B cell (primary cell): ENCODE measurements around the gene GNA15. TPM values are rescaled to one million over a fixed set of nuclear protein-coding genes. Genes with fewer than 3 reads are reported as not detected.
"Not testable (repeated sequence)": the region's sequence is repeated elsewhere in the genome, so short reads cannot be mapped to it uniquely, and the experiment has no call there.

Source experiments
- ATAC-seq: fragments of 200-7000 bp; cut with Tn5 transposase; one replicate; pipeline ENCODE4 v1.10.0; 2021; ENCODE audit warnings: low read depth, mild to moderate bottlenecking, moderate number of reproducible peaks, moderate library complexity
- CTCF ChIA-PET: fragments of 350-600 bp; sonication (Branson Sonifier 250); formaldehyde crosslinking; loops from one replicate; lab custom pipeline; 2021; ENCODE audit warnings: antibody characterized with exemption, inconsistent platforms; lab: Charles Lee
- POLR2A ChIA-PET: fragments of 350-600 bp; sonication (Branson Sonifier 250); formaldehyde crosslinking; loops from one replicate; lab custom pipeline; 2021; ENCODE audit warnings: antibody characterized with exemption; lab: Charles Lee
- DNase-seq: peaks from one replicate; pipeline ENCODE4 v3.0.0; 2013
- H2AFZ ChIP-seq: 2 replicates; pipeline ENCODE4 v1.6.1; 2012; ENCODE audit warnings: mild to moderate bottlenecking, low read depth, low read length; ENCODE audit not compliant: insufficient read depth, poor library complexity, severe bottlenecking
- H3K27ac ChIP-seq, 2 donors: 1 replicate in 1 of 2; 2 replicates in 1 of 2; pipeline ENCODE4 v1.5.1; 2012 to 2013; ENCODE audit warnings: low read length in 2 of 2, mild to moderate bottlenecking in 2 of 2, moderate library complexity in 1 of 2
- H3K27me3 ChIP-seq, 4 experiments: fragments of 200-600 bp in 1 of 4; sonication (generic) in 1 of 4; replicated peaks in 1 of 4; 1 replicate in 2 of 4; 2 replicates in 2 of 4; pipeline versions ENCODE4 v1.6.1 to v1.7.0; 2013 to 2016; ENCODE audit warnings: low read length in 3 of 4, mild to moderate bottlenecking in 2 of 4, mixed read lengths in 1 of 4, moderate library complexity in 1 of 4; ENCODE audit not compliant: insufficient read depth in 4 of 4, control insufficient read depth in 3 of 4; ENCODE audit errors: control extremely low read depth in 1 of 4
- H3K36me3 ChIP-seq, 2 experiments: replicated peaks in 1 of 2; 1 replicate in 1 of 2; 2 replicates in 1 of 2; pipeline versions ENCODE4 v1.6.1 to v1.7.1; 2013; ENCODE audit warnings: low read length in 1 of 2; ENCODE audit not compliant: insufficient read depth in 2 of 2, control insufficient read depth in 1 of 2; ENCODE audit errors: control extremely low read depth in 1 of 2, extremely low read depth in 1 of 2
- H3K4me1 ChIP-seq, 2 donors: fragments of 200-600 bp in 1 of 2; sonication (generic) in 1 of 2; 1 replicate in 1 of 2; 2 replicates in 1 of 2; pipeline versions ENCODE4 v1.5.1 to v1.6.1; 2013 to 2017; ENCODE audit warnings: low read length in 2 of 2; ENCODE audit not compliant: control insufficient read depth in 2 of 2, insufficient read depth in 2 of 2
- H3K4me2 ChIP-seq: replicated peaks from 2 replicates; pipeline ENCODE3; 2012; ENCODE audit warnings: mild to moderate bottlenecking, low read depth, low read length; ENCODE audit not compliant: poor library complexity, severe bottlenecking
- H3K4me3 ChIP-seq, 5 experiments: fragments of 200-600 bp in 1 of 5; sonication (generic) in 1 of 5; 1 replicate in 3 of 5; 2 replicates in 2 of 5; pipeline versions ENCODE4 v1.5.1 to v1.7.0; 2011 to 2016; ENCODE audit warnings: low read length in 4 of 5, mild to moderate bottlenecking in 4 of 5, low read depth in 2 of 5, control low read depth in 1 of 5, moderate library complexity in 1 of 5; ENCODE audit not compliant: insufficient read depth in 1 of 5; ENCODE audit errors: control extremely low read depth in 1 of 5, extremely low read depth in 1 of 5
- H3K79me2 ChIP-seq: fragments of 200-600 bp; sonication (generic); one replicate; pipeline ENCODE4 v1.6.0; 2016; ENCODE audit warnings: low read length; ENCODE audit not compliant: control insufficient read depth, insufficient read depth
- H3K9ac ChIP-seq: fragments of 200-600 bp; sonication (generic); 2 replicates; pipeline ENCODE4 v1.6.1; 2017; ENCODE audit warnings: mild to moderate bottlenecking, low read length, moderate library complexity
- H3K9me3 ChIP-seq, 3 donors: one replicate each; pipeline versions ENCODE4 v1.6.1 to v1.7.1; 2013; ENCODE audit warnings: low read length in 2 of 3; ENCODE audit not compliant: control insufficient read depth in 2 of 3, insufficient read depth in 1 of 3; ENCODE audit errors: control extremely low read depth in 1 of 3
- H4K20me1 ChIP-seq: 2 replicates; pipeline ENCODE4 v1.6.0; 2012; ENCODE audit warnings: mild to moderate bottlenecking, low read length; ENCODE audit not compliant: insufficient read depth, control insufficient read depth, poor library complexity, severe bottlenecking
- H3K27ac Mint-ChIP-seq: one replicate; pipeline ENCODE4 v1.8.0; 2021; ENCODE audit warnings: mixed read lengths
- H3K27me3 Mint-ChIP-seq: one replicate; pipeline ENCODE4 v1.8.0; 2021; ENCODE audit warnings: mixed read lengths
- H3K4me1 Mint-ChIP-seq: one replicate; pipeline ENCODE4 v1.8.0; 2021; ENCODE audit warnings: mixed read lengths
- H3K4me3 Mint-ChIP-seq: one replicate; pipeline ENCODE4 v1.8.0; 2021; ENCODE audit warnings: mixed read lengths
- H3K9me3 Mint-ChIP-seq: one replicate; pipeline ENCODE4 v1.8.0; 2022; ENCODE audit warnings: mixed read lengths; ENCODE audit not compliant: insufficient read depth
- CTCF ChIP-seq: fragments of 200-600 bp; IDR thresholded peaks from one replicate; pipeline ENCODE4 v1.8.0; 2022; ENCODE audit warnings: antibody characterized with exemption, mild to moderate bottlenecking
- EZH2 ChIP-seq: IDR thresholded peaks from 2 replicates; pipeline ENCODE4 v1.6.1; 2012; ENCODE audit warnings: borderline replicate concordance, low read depth, mild to moderate bottlenecking, moderate library complexity, low read length; ENCODE audit not compliant: insufficient read depth, poor library complexity, severe bottlenecking
- WGBS: methylation state at CpG from one replicate; pipeline ENCODE4 v1.1.5; 2013; ENCODE audit warnings: missing lambda C conversion rate; ENCODE audit not compliant: insufficient coverage; 5-methylcytosine and 5-hydroxymethylcytosine counted together
- intact Hi-C: fragments of 100-400 bp; cut with micrococcal nuclease; formaldehyde crosslinking; loops from one replicate; pipeline ENCODE4 v1.10.0; 2022
- polyA plus RNA-seq: library from polyadenylated mRNA; depleted of rRNA; stranded (reverse); fragments of >200 nt; gene quantifications from 2 replicates; pipeline ENCODE4 v1.2.3, GENCODE V29; 2012
- total RNA-seq, 2 donors: library from RNA; stranded (reverse); fragments of 120-200 nt in 1 of 2; gene quantifications; 1 replicate in 1 of 2; 2 replicates in 1 of 2; pipeline versions ENCODE4 v1.2.3 to v1.2.4, GENCODE V29; 2013 to 2022

Gene GNA15
- total and polyA plus RNA-seq, 2 donors (not counting 1 experiment from before 2014, with no cell fraction given), result 0.37 to 0.52 TPM

- ChIA-PET POLR2A (interaction anchor here (0.7 kb wide), 1 partner anchor 14 kb away, joined by 3 read pairs; no protein-coding TSS in a partner anchor), CTCF (no interaction called here)
- H3K36me3 ChIP-seq, result peaks cover 0 to 16% of the 10 kb centered on the region in 2 experiments
- TF ChIP-seq CTCF (no peak), EZH2 (no peak)
- WGBS, result 96% methylated on average over 41 of the region's 46 CpGs
- no peak overlapping the region for H3K9ac ChIP-seq
- Mint-ChIP-seq H3K27me3 (no peaks in the 10 kb centered on the region), H3K27ac (no peak overlapping the region), H3K4me3 (no peak overlapping the region), H3K4me1 (peaks cover 37% of the 10 kb centered on the region), H3K9me3 (no peaks in the 10 kb centered on the region)
- H3K79me2 ChIP-seq, result peaks cover 78% of the 10 kb centered on the region
- intact Hi-C loops, result no loop called here
- H3K4me2 ChIP-seq, result no peak overlapping the region
- peaks cover 78% of the 10 kb centered on the region for H4K20me1 ChIP-seq
- peaks cover 19 to 42% of the 10 kb centered on the region in 2 donors for H3K4me1 ChIP-seq
- no peak overlapping the region for H3K4me3 ChIP-seq
- DNase-seq, result no peak
- ATAC-seq, result no peak
- H3K27me3 ChIP-seq, result no peaks in the 10 kb centered on the region
- no peak overlapping the region for H2AFZ ChIP-seq
- no peak overlapping the region for H3K27ac ChIP-seq
- H3K9me3 ChIP-seq, result peaks cover 0 to 11% (median 0%) of the 10 kb centered on the region in 3 donors
Observed at GRCh38 chr19:3190921-3191805, 55.3 kb downstream of the GNA15 start.

- ATAC-seq, H3K4me3 Mint-ChIP-seq, H2AFZ ChIP-seq, H3K27ac Mint-ChIP-seq, H3K27ac ChIP-seq, CTCF ChIA-PET, H3K9ac ChIP-seq, DNase-seq, H3K27me3 Mint-ChIP-seq, H3K9me3 Mint-ChIP-seq, H3K27me3 ChIP-seq, H3K4me2 ChIP-seq, POLR2A ChIA-PET, intact Hi-C loops, H3K4me3 ChIP-seq: not testable (repeated sequence)
- peaks cover 33% of the 10 kb centered on the region for H3K4me1 Mint-ChIP-seq
- Histone ChIP-seq H3K79me2 (peaks cover 72% of the 10 kb centered on the region), H3K36me3 (peaks cover 0 to 22% of the 10 kb centered on the region in 2 experiments), H4K20me1 (peaks cover 72% of the 10 kb centered on the region), H3K9me3 (peaks cover 0 to 11% (median 0%) of the 10 kb centered on the region in 3 donors), H3K4me1 (peaks cover 14 to 36% of the 10 kb centered on the region in 2 donors)
- WGBS, result 96% methylated on average over 9 of the region's 12 CpGs
Observed at GRCh38 chr19:3191806-3192104, 55.9 kb downstream of the GNA15 start.
